ENCODE measurements around the gene IKZF2.
"Not testable (repeated sequence)": the region's sequence is repeated elsewhere in the genome, so short reads cannot be mapped to it uniquely, and the experiment has no call there.

IKZF2 gene

GRCh38 chr2:213042262-213042661, 109.2 kb downstream of the IKZF2 start:
- H3K4me1 ChIP-seq (ENCODE audit: control insufficient read depth, insufficient read depth, low read length, unreplicated experiment) = peaks cover 5% of the 10 kb centered on the region
- peaks cover 25% of the 10 kb centered on the region for H3K36me3 ChIP-seq (ENCODE audit: insufficient read depth, low read length)
- H3K4me3 ChIP-seq (ENCODE audit: low read depth, low read length) = no peak overlapping the region
- H3K27ac ChIP-seq (ENCODE audit: low read depth, low read length) = no peak overlapping the region
- H3K27me3 ChIP-seq (ENCODE audit: insufficient read depth, low read length) = no peaks in the 10 kb centered on the region
- no peaks in the 10 kb centered on the region for H3K79me2 ChIP-seq (ENCODE audit: control insufficient read depth, insufficient read depth, low read length, unreplicated experiment)
- no peak overlapping the region for H2AFZ ChIP-seq (ENCODE audit: low read length, unreplicated experiment)

GRCh38 chr2:213036836-213037235, 114.6 kb downstream of the IKZF2 start:
- Histone ChIP-seq H3K27me3 (ENCODE audit: insufficient read depth, low read length) (no peaks in the 10 kb centered on the region), H3K36me3 (ENCODE audit: insufficient read depth, low read length) (peaks cover 8% of the 10 kb centered on the region; the same call in 1 of the 2 replicates), H3K79me2 (ENCODE audit: control insufficient read depth, insufficient read depth, low read length, unreplicated experiment) (no peaks in the 10 kb centered on the region), H3K27ac (ENCODE audit: low read depth, low read length) (no peak overlapping the region), H3K4me1 (ENCODE audit: control insufficient read depth, insufficient read depth, low read length, unreplicated experiment) (peaks cover 9% of the 10 kb centered on the region), H2AFZ (ENCODE audit: low read length, unreplicated experiment) (no peak overlapping the region), H3K4me3 (ENCODE audit: low read depth, low read length) (no peak overlapping the region)

GRCh38 chr2:213034585-213034984, 116.8 kb downstream of the IKZF2 start:
- no peaks in the 10 kb centered on the region for H3K79me2 ChIP-seq (ENCODE audit: control insufficient read depth, insufficient read depth, low read length, unreplicated experiment)
- H3K27me3 ChIP-seq (ENCODE audit: insufficient read depth, low read length) = no peaks in the 10 kb centered on the region
- H3K36me3 ChIP-seq (ENCODE audit: insufficient read depth, low read length) = peaks cover 16% of the 10 kb centered on the region; the same call in 1 of the 2 replicates
- H3K4me1 ChIP-seq (ENCODE audit: control insufficient read depth, insufficient read depth, low read length, unreplicated experiment) = peaks cover 9% of the 10 kb centered on the region
- no peak overlapping the region for H3K4me3 ChIP-seq (ENCODE audit: low read depth, low read length)
- H2AFZ ChIP-seq (ENCODE audit: low read length, unreplicated experiment) = no peak overlapping the region
- no peak overlapping the region for H3K27ac ChIP-seq (ENCODE audit: low read depth, low read length)

- H3K4me3 ChIP-seq (ENCODE audit: low read depth, low read length) = no peak overlapping the region
- peaks cover 8% of the 10 kb centered on the region for H3K4me1 ChIP-seq (ENCODE audit: control insufficient read depth, insufficient read depth, low read length, unreplicated experiment)
- H3K27ac ChIP-seq (ENCODE audit: low read depth, low read length) = no peak overlapping the region
- H2AFZ ChIP-seq (ENCODE audit: low read length, unreplicated experiment) = no peak overlapping the region
- peaks cover 17% of the 10 kb centered on the region; the same call in 1 of the 2 replicates for H3K36me3 ChIP-seq (ENCODE audit: insufficient read depth, low read length)
- H3K79me2 ChIP-seq (ENCODE audit: control insufficient read depth, insufficient read depth, low read length, unreplicated experiment) = no peaks in the 10 kb centered on the region
- H3K27me3 ChIP-seq (ENCODE audit: insufficient read depth, low read length) = no peaks in the 10 kb centered on the region
These were observed 118.8 kb downstream of the IKZF2 start for GRCh38 chr2:213032607-213033006.

GRCh38 chr2:213022987-213023386, 128.4 kb downstream of the IKZF2 start:
- no peaks in the 10 kb centered on the region for H3K27me3 ChIP-seq (ENCODE audit: insufficient read depth, low read length)
- H3K27ac ChIP-seq (ENCODE audit: low read depth, low read length) = peak overlapping the region; percentile 82

GRCh38 chr2:213021971-213022899, 129.2 kb downstream of the IKZF2 start:
- no peaks in the 10 kb centered on the region for H3K79me2 ChIP-seq (ENCODE audit: control insufficient read depth, insufficient read depth, low read length, unreplicated experiment)
- no peaks in the 10 kb centered on the region for H3K27me3 ChIP-seq (ENCODE audit: insufficient read depth, low read length)
- H2AFZ ChIP-seq (ENCODE audit: low read length, unreplicated experiment) = peak overlapping the region; percentile 42
- peaks cover 20% of the 10 kb centered on the region for H3K4me1 ChIP-seq (ENCODE audit: control insufficient read depth, insufficient read depth, low read length, unreplicated experiment)
- H3K4me3 ChIP-seq (ENCODE audit: low read depth, low read length) = peak overlapping the region; percentile 16; the same call in 1 of the 2 replicates
- H3K36me3 ChIP-seq (ENCODE audit: insufficient read depth, low read length) = peaks cover 22% of the 10 kb centered on the region
- peak overlapping the region; percentile 82 for H3K27ac ChIP-seq (ENCODE audit: low read depth, low read length)

More at GRCh38 chr2:213022987-213023386, 128.4 kb downstream of the IKZF2 start:
- no peaks in the 10 kb centered on the region for H3K79me2 ChIP-seq (ENCODE audit: control insufficient read depth, insufficient read depth, low read length, unreplicated experiment)
- no peak overlapping the region for H2AFZ ChIP-seq (ENCODE audit: low read length, unreplicated experiment)
- peaks cover 20% of the 10 kb centered on the region for H3K4me1 ChIP-seq (ENCODE audit: control insufficient read depth, insufficient read depth, low read length, unreplicated experiment)
- no peak overlapping the region for H3K4me3 ChIP-seq (ENCODE audit: low read depth, low read length)
- H3K36me3 ChIP-seq (ENCODE audit: insufficient read depth, low read length) = peaks cover 17% of the 10 kb centered on the region

- H3K27me3 ChIP-seq (ENCODE audit: insufficient read depth, low read length); H3K79me2 ChIP-seq (ENCODE audit: control insufficient read depth, insufficient read depth, low read length, unreplicated experiment); H3K27ac ChIP-seq (ENCODE audit: low read depth, low read length); H2AFZ ChIP-seq (ENCODE audit: low read length, unreplicated experiment); H3K4me3 ChIP-seq (ENCODE audit: low read depth, low read length): not testable (repeated sequence)
- Histone ChIP-seq H3K4me1 (ENCODE audit: control insufficient read depth, insufficient read depth, low read length, unreplicated experiment) (peaks cover 20% of the 10 kb centered on the region), H3K36me3 (ENCODE audit: insufficient read depth, low read length) (peaks cover 33% of the 10 kb centered on the region)
These were observed 130.5 kb downstream of the IKZF2 start for GRCh38 chr2:213020913-213021312.

GRCh38 chr2:213020268-213020667, 131.1 kb downstream of the IKZF2 start:
- Histone ChIP-seq H2AFZ (ENCODE audit: low read length, unreplicated experiment) (no peak overlapping the region), H3K4me3 (ENCODE audit: low read depth, low read length) (no peak overlapping the region), H3K36me3 (ENCODE audit: insufficient read depth, low read length) (peaks cover 35% of the 10 kb centered on the region), H3K27ac (ENCODE audit: low read depth, low read length) (no peak overlapping the region), H3K27me3 (ENCODE audit: insufficient read depth, low read length) (no peaks in the 10 kb centered on the region), H3K4me1 (ENCODE audit: control insufficient read depth, insufficient read depth, low read length, unreplicated experiment) (peaks cover 20% of the 10 kb centered on the region), H3K79me2 (ENCODE audit: control insufficient read depth, insufficient read depth, low read length, unreplicated experiment) (no peaks in the 10 kb centered on the region)

GRCh38 chr2:213019368-213019767, 132.0 kb downstream of the IKZF2 start:
- peaks cover 20% of the 10 kb centered on the region for H3K4me1 ChIP-seq (ENCODE audit: control insufficient read depth, insufficient read depth, low read length, unreplicated experiment)
- no peak overlapping the region for H3K27ac ChIP-seq (ENCODE audit: low read depth, low read length)
- peaks cover 35% of the 10 kb centered on the region for H3K36me3 ChIP-seq (ENCODE audit: insufficient read depth, low read length)
- no peaks in the 10 kb centered on the region for H3K79me2 ChIP-seq (ENCODE audit: control insufficient read depth, insufficient read depth, low read length, unreplicated experiment)
- H2AFZ ChIP-seq (ENCODE audit: low read length, unreplicated experiment) = no peak overlapping the region
- H3K27me3 ChIP-seq (ENCODE audit: insufficient read depth, low read length) = no peaks in the 10 kb centered on the region
- no peak overlapping the region for H3K4me3 ChIP-seq (ENCODE audit: low read depth, low read length)

- Histone ChIP-seq H3K4me3 (ENCODE audit: low read depth, low read length) (no peak overlapping the region), H3K27me3 (ENCODE audit: insufficient read depth, low read length) (no peaks in the 10 kb centered on the region), H3K27ac (ENCODE audit: low read depth, low read length) (no peak overlapping the region), H3K4me1 (ENCODE audit: control insufficient read depth, insufficient read depth, low read length, unreplicated experiment) (peaks cover 20% of the 10 kb centered on the region), H2AFZ (ENCODE audit: low read length, unreplicated experiment) (no peak overlapping the region), H3K36me3 (ENCODE audit: insufficient read depth, low read length) (peaks cover 35% of the 10 kb centered on the region), H3K79me2 (ENCODE audit: control insufficient read depth, insufficient read depth, low read length, unreplicated experiment) (no peaks in the 10 kb centered on the region)
These were observed 133.0 kb downstream of the IKZF2 start for GRCh38 chr2:213018340-213018901.
